H9 (cell line): Measurements from ENCODE around the gene EFCAB12. TPM values are rescaled to one million over a fixed set of nuclear protein-coding genes. Genes with fewer than 3 reads are reported as not detected.

Experiments used
- DNase-seq: peaks from one replicate; pipeline ENCODE4 v3.0.0-alpha.2; 2017
- H2AFZ ChIP-seq: one replicate; pipeline ENCODE4 v1.6.1; 2013; ENCODE audit warnings: mild to moderate bottlenecking, low read length, control low read depth, moderate library complexity
- H2AK5ac ChIP-seq: 2 replicates; pipeline ENCODE4 v1.6.1; 2013; ENCODE audit warnings: low read length, control low read depth, mixed read lengths; ENCODE audit not compliant: insufficient read length
- H2BK120ac ChIP-seq: one replicate; pipeline ENCODE4 v1.6.1; 2013; ENCODE audit warnings: low read depth, mild to moderate bottlenecking, low read length, control low read depth, inconsistent platforms; ENCODE audit not compliant: poor library complexity, severe bottlenecking
- H2BK12ac ChIP-seq: 2 replicates; pipeline ENCODE4 v1.6.1; 2013; ENCODE audit warnings: low read length, control low read depth, mixed read lengths, low read depth; ENCODE audit not compliant: insufficient read length
- H2BK15ac ChIP-seq: 2 replicates; pipeline ENCODE4 v1.6.1; 2013; ENCODE audit warnings: low read depth, low read length, control low read depth
- H2BK20ac ChIP-seq: one replicate; pipeline ENCODE4 v1.6.1; 2013; ENCODE audit warnings: low read depth, mild to moderate bottlenecking, low read length, control low read depth, inconsistent platforms; ENCODE audit not compliant: poor library complexity, severe bottlenecking
- H2BK5ac ChIP-seq: 2 replicates; pipeline ENCODE4 v1.6.1; 2013; ENCODE audit warnings: low read length, control low read depth, mixed read lengths; ENCODE audit not compliant: insufficient read length
- H3K14ac ChIP-seq: 2 replicates; pipeline ENCODE4 v1.6.1; 2013; ENCODE audit warnings: low read length, control low read depth; ENCODE audit not compliant: insufficient read depth
- H3K18ac ChIP-seq: 2 replicates; pipeline ENCODE4 v1.6.1; 2013; ENCODE audit warnings: low read depth, mild to moderate bottlenecking, mixed read lengths, low read length, control low read depth; ENCODE audit not compliant: insufficient read length
- H3K23ac ChIP-seq: 2 replicates; pipeline ENCODE4 v1.6.1; 2013; ENCODE audit warnings: low read length, control low read depth, mixed read lengths, low read depth; ENCODE audit not compliant: insufficient read length
- H3K23me2 ChIP-seq: 2 replicates; pipeline ENCODE4 v1.6.1; 2013; ENCODE audit warnings: low read depth, mild to moderate bottlenecking, mixed read lengths, low read length, control low read depth; ENCODE audit not compliant: insufficient read length, poor library complexity, severe bottlenecking
- H3K27ac ChIP-seq: 2 replicates; pipeline ENCODE4 v1.5.1; 2013; ENCODE audit warnings: low read length, control low read depth, mixed read lengths, low read depth; ENCODE audit not compliant: insufficient read length
- H3K27me3 ChIP-seq: 2 replicates; pipeline ENCODE4 v1.6.1; 2013; ENCODE audit warnings: low read length, control low read depth, inconsistent platforms; ENCODE audit not compliant: insufficient read depth
- H3K4ac ChIP-seq: 2 replicates; pipeline ENCODE4 v1.6.1; 2013; ENCODE audit warnings: low read depth, mild to moderate bottlenecking, control low read depth, inconsistent platforms, low read length, moderate library complexity
- H3K4me1 ChIP-seq: 2 replicates; pipeline ENCODE4 v1.6.1; 2013; ENCODE audit warnings: low read length, control low read depth, inconsistent platforms; ENCODE audit not compliant: insufficient read depth
- H3K4me2 ChIP-seq: 2 replicates; pipeline ENCODE4 v1.6.1; 2013; ENCODE audit warnings: low read length, control low read depth, mixed read lengths; ENCODE audit not compliant: insufficient read length, insufficient read depth
- H3K56ac ChIP-seq: 2 replicates; pipeline ENCODE4 v1.6.1; 2013; ENCODE audit warnings: low read depth, mild to moderate bottlenecking, mixed read lengths, low read length, control low read depth; ENCODE audit not compliant: insufficient read length
- H3K79me1 ChIP-seq: 2 replicates; pipeline ENCODE4 v1.6.1; 2013; ENCODE audit warnings: low read depth, mild to moderate bottlenecking, moderate library complexity, low read length, control low read depth, inconsistent platforms; ENCODE audit not compliant: insufficient read depth, poor library complexity, severe bottlenecking
- H3K79me2 ChIP-seq: 2 replicates; pipeline ENCODE4 v1.6.1; 2013; ENCODE audit warnings: low read length, control low read depth, inconsistent platforms; ENCODE audit not compliant: insufficient read depth
- H3K9ac ChIP-seq: 2 replicates; pipeline ENCODE4 v1.6.1; 2013; ENCODE audit warnings: low read length, control low read depth, mixed read lengths; ENCODE audit not compliant: insufficient read length; ENCODE audit errors: extremely low read depth
- H3K9me3 ChIP-seq: one replicate; pipeline ENCODE4 v1.6.1; 2013; ENCODE audit warnings: low read depth, low read length, inconsistent platforms; ENCODE audit not compliant: control insufficient read depth
- H3T11ph ChIP-seq: one replicate; pipeline ENCODE4 v1.6.1; 2013; ENCODE audit warnings: mild to moderate bottlenecking, low read length, control low read depth, inconsistent platforms
- H4K20me1 ChIP-seq: one replicate; pipeline ENCODE4 v1.6.1; 2013; ENCODE audit not compliant: control insufficient read depth, insufficient read length, insufficient read depth
- H4K5ac ChIP-seq: 2 replicates; pipeline ENCODE4 v1.6.1; 2013; ENCODE audit warnings: low read depth, mild to moderate bottlenecking, mixed read lengths, low read length, control low read depth; ENCODE audit not compliant: insufficient read length
- H4K8ac ChIP-seq: replicated peaks from 2 replicates; pipeline ENCODE4 v1.6.1; 2013; ENCODE audit warnings: low read length, control low read depth, mixed read lengths, low read depth; ENCODE audit not compliant: insufficient read length
- H4K91ac ChIP-seq: 2 replicates; pipeline ENCODE4 v1.6.1; 2013; ENCODE audit warnings: low read depth, mild to moderate bottlenecking, moderate library complexity, mixed read lengths, low read length, control low read depth; ENCODE audit not compliant: insufficient read length
- H3K27ac Mint-ChIP-seq, 3 experiments: 2 replicates in 2 of 3; 3 replicates in 1 of 3; pipeline ENCODE4 v1.8.0; 2020 to 2021; ENCODE audit warnings: mixed read lengths in 3 of 3, mild to moderate bottlenecking in 1 of 3, moderate library complexity in 1 of 3
- H3K27me3 Mint-ChIP-seq: 2 replicates; pipeline ENCODE4 v1.8.0; 2021; ENCODE audit warnings: low read depth, mild to moderate bottlenecking, moderate library complexity, mixed read lengths
- H3K36me3 Mint-ChIP-seq, 3 experiments: 2 replicates in 2 of 3; 3 replicates in 1 of 3; pipeline ENCODE4 v1.8.0; 2020 to 2021; ENCODE audit warnings: low read depth in 3 of 3, mixed read lengths in 3 of 3; ENCODE audit not compliant: insufficient read depth in 1 of 3
- H3K4me1 Mint-ChIP-seq, 2 experiments: 2 replicates each; pipeline ENCODE4 v1.8.0; 2020; ENCODE audit warnings: mixed read lengths in 2 of 2
- H3K4me3 Mint-ChIP-seq, 2 experiments: 2 replicates in 1 of 2; 3 replicates in 1 of 2; pipeline ENCODE4 v1.8.0; 2020 to 2021; ENCODE audit warnings: mild to moderate bottlenecking in 2 of 2, mixed read lengths in 2 of 2, moderate library complexity in 1 of 2
- H3K9me3 Mint-ChIP-seq, 2 experiments: 2 replicates in 1 of 2; 3 replicates in 1 of 2; pipeline ENCODE4 v1.8.0; 2020; ENCODE audit warnings: mild to moderate bottlenecking in 2 of 2, mixed read lengths in 2 of 2, moderate library complexity in 1 of 2
- WGBS: extraction: QIAGEN DNeasy Blood & Tissue Kit; methylation state at CpG from one replicate; pipeline ENCODE4 v1.1.7; 2013; ENCODE audit warnings: missing lambda C conversion rate, low lambda C conversion rate, mixed read lengths; ENCODE audit not compliant: insufficient read length; ENCODE audit errors: extremely low coverage; 5-methylcytosine and 5-hydroxymethylcytosine counted together
- total RNA-seq: library from RNA; stranded (reverse); gene quantifications from 2 replicates; pipeline ENCODE4 v1.2.1, GENCODE V29; 2021
- TF ChIP-seq, protein P1 (sequence below): fragments of 200-600 bp; sonication (generic); conservative IDR thresholded peaks from 3 replicates; pipeline ENCODE4 v1.8.0; 2021; ENCODE audit warnings: antibody characterized with exemption, mild to moderate bottlenecking

EFCAB12 gene
- total RNA-seq, 1 experiment from 2014 or later = 0.28 TPM

DNA sequence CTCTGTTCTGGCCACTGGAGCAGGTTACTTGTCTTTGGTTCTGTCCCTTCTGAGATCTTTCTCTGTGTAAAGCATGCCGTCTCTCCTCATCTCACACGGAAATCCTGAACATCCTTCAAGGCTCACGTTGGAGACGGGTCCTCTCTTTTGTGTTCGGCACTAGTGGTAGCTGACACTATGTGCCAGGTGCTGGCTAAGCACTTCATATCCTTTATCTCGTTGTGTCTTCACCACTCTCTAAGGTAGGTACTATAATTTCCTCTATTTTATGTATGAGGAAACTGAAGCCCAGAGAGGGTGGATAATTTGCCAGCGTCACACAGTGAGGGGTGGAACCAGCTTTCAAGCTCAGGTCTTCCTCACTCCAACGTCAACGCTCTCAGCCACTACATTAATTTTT lies 12.8 kb upstream of the EFCAB12 start:
- Histone ChIP-seq H2AFZ (no peak overlapping the region), H2BK5ac (no peak overlapping the region), H4K20me1 (no peaks in the 10 kb centered on the region), H3K27me3 (no peaks in the 10 kb centered on the region), H2AK5ac (no peak overlapping the region), H4K5ac (no peak overlapping the region), H3T11ph (no peak overlapping the region), H3K79me1 (no peaks in the 10 kb centered on the region), H3K14ac (no peak overlapping the region), H3K4ac (no peak overlapping the region), H3K9ac (no peak overlapping the region), H3K27ac (no peak overlapping the region), H3K18ac (no peak overlapping the region), H3K56ac (no peak overlapping the region), H2BK20ac (no peak overlapping the region), H3K79me2 (peaks cover 2% of the 10 kb centered on the region; the same call in 1 of the 2 replicates), H3K23me2 (peaks cover 7% of the 10 kb centered on the region), H2BK15ac (no peak overlapping the region), H3K9me3 (no peaks in the 10 kb centered on the region), H3K4me2 (peak overlapping the region; percentile 73), H3K4me1 (peaks cover 4% of the 10 kb centered on the region; the same call in 1 of the 2 replicates), H3K23ac (no peak overlapping the region), H4K91ac (no peak overlapping the region), H4K8ac (no peak overlapping the region), H2BK12ac (no peak overlapping the region), H2BK120ac (no peak overlapping the region)
- Mint-ChIP-seq H3K9me3 (no peaks in the 10 kb centered on the region), H3K36me3 (peaks cover 12 to 27% (median 21%) of the 10 kb centered on the region in 3 experiments; a peak in 6 of 7 replicates), H3K27ac (no peak overlapping the region), H3K4me1 (peaks cover 32 to 33% of the 10 kb centered on the region in 2 experiments), H3K27me3 (no peaks in the 10 kb centered on the region), H3K4me3 (peak overlapping the region; percentile 96 to 99)
- TF ChIP-seq, protein P1, sequence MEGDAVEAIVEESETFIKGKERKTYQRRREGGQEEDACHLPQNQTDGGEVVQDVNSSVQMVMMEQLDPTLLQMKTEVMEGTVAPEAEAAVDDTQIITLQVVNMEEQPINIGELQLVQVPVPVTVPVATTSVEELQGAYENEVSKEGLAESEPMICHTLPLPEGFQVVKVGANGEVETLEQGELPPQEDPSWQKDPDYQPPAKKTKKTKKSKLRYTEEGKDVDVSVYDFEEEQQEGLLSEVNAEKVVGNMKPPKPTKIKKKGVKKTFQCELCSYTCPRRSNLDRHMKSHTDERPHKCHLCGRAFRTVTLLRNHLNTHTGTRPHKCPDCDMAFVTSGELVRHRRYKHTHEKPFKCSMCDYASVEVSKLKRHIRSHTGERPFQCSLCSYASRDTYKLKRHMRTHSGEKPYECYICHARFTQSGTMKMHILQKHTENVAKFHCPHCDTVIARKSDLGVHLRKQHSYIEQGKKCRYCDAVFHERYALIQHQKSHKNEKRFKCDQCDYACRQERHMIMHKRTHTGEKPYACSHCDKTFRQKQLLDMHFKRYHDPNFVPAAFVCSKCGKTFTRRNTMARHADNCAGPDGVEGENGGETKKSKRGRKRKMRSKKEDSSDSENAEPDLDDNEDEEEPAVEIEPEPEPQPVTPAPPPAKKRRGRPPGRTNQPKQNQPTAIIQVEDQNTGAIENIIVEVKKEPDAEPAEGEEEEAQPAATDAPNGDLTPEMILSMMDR = no peak
- WGBS = no CpG with 5 or more reads among the region's 9 CpGs
- DNase-seq = no peak
